Activated B cell treated with CpG ODN at 0.5 μM for 24 hours (primary cell): ENCODE results near the gene MASTL. TPM values are rescaled to one million over a fixed set of nuclear protein-coding genes. Genes with fewer than 3 reads are reported as not detected.
"Not testable (repeated sequence)": the region's sequence is repeated elsewhere in the genome, so short reads cannot be mapped to it uniquely, and the experiment has no call there.

Experiments used
- ATAC-seq: fragments of 200-7000 bp; cut with Tn5 transposase; one replicate; pipeline ENCODE4 v1.10.0; 2021; ENCODE audit warnings: low read depth, mild to moderate bottlenecking, moderate library complexity
- CTCF ChIA-PET: fragments of 350-600 bp; sonication (Branson Sonifier 250); formaldehyde crosslinking; loops from one replicate; lab custom pipeline; 2021; ENCODE audit warnings: antibody characterized with exemption; lab: Charles Lee
- POLR2A ChIA-PET: fragments of 350-600 bp; sonication (Branson Sonifier 250); formaldehyde crosslinking; loops from one replicate; lab custom pipeline; 2021; ENCODE audit warnings: antibody characterized with exemption; lab: Charles Lee
- DNase-seq: peaks from one replicate; pipeline ENCODE4 v3.0.0; 2022
- H3K27ac Mint-ChIP-seq: one replicate; pipeline ENCODE4 v1.8.0; 2020; ENCODE audit warnings: mixed read lengths
- H3K27me3 Mint-ChIP-seq: one replicate; pipeline ENCODE4 v1.8.0; 2021; ENCODE audit warnings: mixed read lengths
- H3K36me3 Mint-ChIP-seq: one replicate; pipeline ENCODE4 v1.8.0; 2021; ENCODE audit warnings: low read depth, mixed read lengths
- H3K4me1 Mint-ChIP-seq: one replicate; pipeline ENCODE4 v1.8.0; 2021; ENCODE audit warnings: mixed read lengths
- H3K4me3 Mint-ChIP-seq: one replicate; pipeline ENCODE4 v1.8.0; 2020; ENCODE audit warnings: mild to moderate bottlenecking, mixed read lengths
- H3K9me3 Mint-ChIP-seq: one replicate; pipeline ENCODE4 v1.8.0; 2020; ENCODE audit warnings: mixed read lengths
- intact Hi-C: fragments of 100-400 bp; cut with micrococcal nuclease; formaldehyde crosslinking; loops from one replicate; pipeline ENCODE4 v1.15.1; 2024
- total RNA-seq: library from RNA; stranded (reverse); gene quantifications from 2 replicates; pipeline ENCODE4 v1.2.3, GENCODE V29; 2022
- TF ChIP-seq, protein P1 (sequence below): fragments of 200-600 bp; IDR thresholded peaks from one replicate; pipeline ENCODE4 v1.8.0; 2022; ENCODE audit warnings: antibody characterized with exemption, mild to moderate bottlenecking

MASTL gene
- total RNA-seq, 1 donor from 2014 or later: 12.4 TPM

DNA sequence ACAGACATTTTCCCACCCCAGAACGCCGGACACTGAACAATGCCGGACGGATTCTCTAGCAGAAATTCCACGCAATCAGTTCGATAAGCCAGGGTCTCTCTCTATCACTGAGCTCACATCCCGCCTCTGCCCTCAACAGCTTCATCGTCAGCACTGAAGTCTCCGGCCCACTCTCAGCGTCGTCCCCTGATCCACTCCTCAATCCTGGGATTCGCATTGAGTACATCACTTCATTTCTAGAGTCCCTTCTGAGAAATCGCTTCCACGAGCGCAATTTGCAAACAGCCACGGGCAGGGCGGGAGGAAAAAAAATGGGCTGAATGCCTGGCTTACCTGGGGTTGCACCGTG is 1.3 kb upstream of the MASTL start:
- DNase-seq (no peak), ATAC-seq (no peak)
- intact Hi-C loops: loop anchor here (1.0 to 10.0 kb wide), 5 partner anchors 54 to 1181 kb away; partner anchors contain the start of genes ABI1, ANKRD26 and PDSS1

DNA sequence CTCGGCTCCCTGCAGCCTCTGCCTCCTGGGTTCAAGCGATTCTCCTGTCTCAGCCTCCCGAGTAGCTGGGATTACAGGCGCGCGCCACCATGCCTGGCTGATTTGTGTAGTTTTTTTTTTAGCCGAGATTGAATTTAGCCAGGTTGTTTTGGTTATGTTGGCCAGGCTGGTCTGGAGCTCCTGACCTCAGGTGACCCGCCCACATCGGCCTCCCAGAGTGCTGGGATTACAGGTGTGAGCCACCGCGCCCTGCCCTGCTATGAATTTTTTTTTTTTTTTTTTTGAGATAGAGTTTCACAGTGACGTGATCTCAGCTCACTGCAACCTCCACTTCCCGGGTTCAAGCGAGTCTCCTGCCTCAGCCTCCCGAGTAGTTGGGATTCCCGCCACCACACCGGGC is 1.4 kb downstream of the MASTL start:
- H3K36me3 Mint-ChIP-seq: peaks cover 46% of the 10 kb centered on the region
- POLR2A ChIA-PET: interaction anchor here (0.6 to 4.2 kb wide), 5 partner anchors 43 to 229 kb away, joined by 3 to 75 read pairs (median 5); partner anchors contain the start of gene ACBD5
- H3K9me3 Mint-ChIP-seq, DNase-seq, H3K27me3 Mint-ChIP-seq, ATAC-seq: not testable (repeated sequence)
- intact Hi-C loops: loop anchor here (5.0 to 10.0 kb wide), 2 partner anchors 208 to 1146 kb away; partner anchors contain the start of gene MPP7
- peak overlapping the region; percentile 100 for H3K27ac Mint-ChIP-seq
- CTCF ChIA-PET: interaction anchor here (0.7 kb wide), 1 partner anchor 345 kb away, joined by 4 read pairs; no protein-coding TSS in a partner anchor
- peaks cover 40% of the 10 kb centered on the region for H3K4me1 Mint-ChIP-seq
- H3K4me3 Mint-ChIP-seq: peak overlapping the region; percentile 100

More for the DNA sequence above, 1.3 kb upstream of the MASTL start:
- TF ChIP-seq, protein P1, sequence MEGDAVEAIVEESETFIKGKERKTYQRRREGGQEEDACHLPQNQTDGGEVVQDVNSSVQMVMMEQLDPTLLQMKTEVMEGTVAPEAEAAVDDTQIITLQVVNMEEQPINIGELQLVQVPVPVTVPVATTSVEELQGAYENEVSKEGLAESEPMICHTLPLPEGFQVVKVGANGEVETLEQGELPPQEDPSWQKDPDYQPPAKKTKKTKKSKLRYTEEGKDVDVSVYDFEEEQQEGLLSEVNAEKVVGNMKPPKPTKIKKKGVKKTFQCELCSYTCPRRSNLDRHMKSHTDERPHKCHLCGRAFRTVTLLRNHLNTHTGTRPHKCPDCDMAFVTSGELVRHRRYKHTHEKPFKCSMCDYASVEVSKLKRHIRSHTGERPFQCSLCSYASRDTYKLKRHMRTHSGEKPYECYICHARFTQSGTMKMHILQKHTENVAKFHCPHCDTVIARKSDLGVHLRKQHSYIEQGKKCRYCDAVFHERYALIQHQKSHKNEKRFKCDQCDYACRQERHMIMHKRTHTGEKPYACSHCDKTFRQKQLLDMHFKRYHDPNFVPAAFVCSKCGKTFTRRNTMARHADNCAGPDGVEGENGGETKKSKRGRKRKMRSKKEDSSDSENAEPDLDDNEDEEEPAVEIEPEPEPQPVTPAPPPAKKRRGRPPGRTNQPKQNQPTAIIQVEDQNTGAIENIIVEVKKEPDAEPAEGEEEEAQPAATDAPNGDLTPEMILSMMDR: no peak
- H3K27ac Mint-ChIP-seq: peak overlapping the region; percentile 100
- ChIA-PET POLR2A (interaction anchor here (0.6 to 4.2 kb wide), 28 partner anchors 8 to 1380 kb away, joined by 3 to 75 read pairs (median 6); partner anchors contain the start of genes ACBD5, ANKRD26, APBB1IP and PDSS1), CTCF (interaction anchor here (0.8 to 1.5 kb wide), 3 partner anchors 8 to 428 kb away, joined by 3 to 5 read pairs (median 3); no protein-coding TSS in a partner anchor)
- H3K27me3 Mint-ChIP-seq: no peaks in the 10 kb centered on the region
- H3K36me3 Mint-ChIP-seq: peaks cover 53% of the 10 kb centered on the region
- peaks cover 44% of the 10 kb centered on the region for H3K4me1 Mint-ChIP-seq
- H3K4me3 Mint-ChIP-seq: peak overlapping the region; percentile 100
- no peaks in the 10 kb centered on the region for H3K9me3 Mint-ChIP-seq

DNA sequence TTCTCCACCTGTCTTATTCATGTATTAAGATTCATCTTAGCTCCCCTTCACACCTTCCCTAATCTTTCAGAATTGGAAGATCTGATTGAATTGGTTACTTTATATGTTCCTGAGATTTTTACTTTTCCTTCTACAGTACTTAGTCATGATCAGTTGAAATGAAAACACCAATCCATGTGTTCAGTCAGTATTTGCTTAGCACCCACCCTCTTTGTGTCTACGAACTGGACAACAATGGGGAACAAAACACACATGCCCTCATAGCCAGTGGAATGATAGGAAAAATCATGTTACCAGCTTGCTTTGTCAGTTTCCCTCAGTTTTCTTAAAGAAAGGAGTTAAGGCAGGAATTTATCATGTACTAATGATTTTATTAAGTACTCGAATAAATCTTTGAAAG is 2.0 kb downstream of the MASTL start:
- Mint-ChIP-seq H3K27me3 (no peaks in the 10 kb centered on the region), H3K4me3 (peak overlapping the region; percentile 79), H3K36me3 (peaks cover 49% of the 10 kb centered on the region), H3K9me3 (no peaks in the 10 kb centered on the region), H3K4me1 (peaks cover 37% of the 10 kb centered on the region), H3K27ac (peak overlapping the region; percentile 31)
- intact Hi-C loops: loop anchor here (5.0 to 10.0 kb wide), 2 partner anchors 208 to 1145 kb away; partner anchors contain the start of gene MPP7
- ChIA-PET POLR2A (interaction anchor here (0.6 to 4.2 kb wide), 3 partner anchors 43 to 228 kb away, joined by 3 to 75 read pairs (median 5); no protein-coding TSS in a partner anchor), CTCF (interaction anchor here (0.7 kb wide), 1 partner anchor 346 kb away, joined by 4 read pairs; no protein-coding TSS in a partner anchor)
- DNase-seq: no peak
- TF ChIP-seq, protein P1: no peak
- no peak for ATAC-seq

GRCh38 chr10:27158421-27158820 is 3.3 kb downstream of the MASTL start:
- Mint-ChIP-seq H3K36me3 (peaks cover 53% of the 10 kb centered on the region), H3K4me1 (peaks cover 24% of the 10 kb centered on the region), H3K27ac (no peak overlapping the region), H3K9me3 (no peaks in the 10 kb centered on the region), H3K4me3 (no peak overlapping the region), H3K27me3 (no peaks in the 10 kb centered on the region)
- ATAC-seq (no peak), DNase-seq (no peak)
- ChIA-PET POLR2A (no interaction called here), CTCF (no interaction called here)
- intact Hi-C loops: loop anchor here (5.0 to 10.0 kb wide), 2 partner anchors 206 to 1144 kb away; partner anchors contain the start of gene MPP7
- TF ChIP-seq, protein P1: no peak

DNA sequence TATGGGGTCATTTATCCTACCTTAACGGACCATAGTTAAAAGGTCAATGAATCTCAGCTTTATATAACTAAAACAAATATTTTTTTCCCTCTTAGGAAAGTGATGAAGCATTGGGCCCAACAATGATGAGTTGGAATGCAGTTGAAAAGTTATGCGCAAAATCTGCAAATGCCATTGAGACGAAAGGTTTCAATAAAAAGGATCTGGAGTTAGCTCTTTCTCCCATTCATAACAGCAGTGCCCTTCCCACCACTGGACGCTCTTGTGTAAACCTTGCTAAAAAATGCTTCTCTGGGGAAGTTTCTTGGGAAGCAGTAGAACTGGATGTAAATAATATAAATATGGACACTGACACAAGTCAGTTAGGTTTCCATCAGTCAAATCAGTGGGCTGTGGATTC is 14.7 kb downstream of the MASTL start:
- no peak for ATAC-seq
- Mint-ChIP-seq H3K4me1 (peaks cover 3% of the 10 kb centered on the region), H3K36me3 (peaks cover 54% of the 10 kb centered on the region), H3K4me3 (no peak overlapping the region), H3K27me3 (no peaks in the 10 kb centered on the region), H3K27ac (no peak overlapping the region), H3K9me3 (no peaks in the 10 kb centered on the region)
- CTCF ChIA-PET: no interaction called here
- intact Hi-C loops: no loop called here
- no peak for DNase-seq
- TF ChIP-seq, protein P1: no peak
- POLR2A ChIA-PET: no interaction called here
